Caco-2 (cell line): ENCODE data around the gene KRTAP3-3. TPM values are rescaled to one million over a fixed set of nuclear protein-coding genes. Genes with fewer than 3 reads are reported as not detected.

Experiments
- BruUV-seq: library from RNA; stranded (reverse); fragments of 400-500 nt; replicated peaks from 2 replicates; lab custom pipeline; 2021; lab: Mats Ljungman, UMichigan
- CTCF ChIA-PET: fragments of 300-600 bp; sonication (Branson Sonifier 250); formaldehyde crosslinking; loops from one replicate; lab custom pipeline; 2022; ENCODE audit warnings: antibody characterized with exemption; lab: Charles Lee
- POLR2A ChIA-PET: fragments of 300-600 bp; sonication (Branson Sonifier 250); formaldehyde crosslinking; loops from one replicate; lab custom pipeline; 2022; ENCODE audit warnings: antibody characterized with exemption; lab: Charles Lee
- DNase-seq, 2 experiments: peaks; one replicate each; pipeline versions ENCODE4 v3.0.0 to v3.0.0-alpha.2; 2020 to 2022
- H3K27me3 ChIP-seq: replicated peaks from 2 replicates; pipeline ENCODE4 v1.6.0; 2011; ENCODE audit warnings: low read length; ENCODE audit not compliant: control insufficient read depth, insufficient read depth
- H3K36me3 ChIP-seq: 2 replicates; pipeline ENCODE4 v1.5.1; 2011; ENCODE audit warnings: low read length; ENCODE audit not compliant: control insufficient read depth, insufficient read depth
- H3K4me1 ChIP-seq: fragments of 250-450 bp; sonication (Bioruptor Pico); 2 replicates; pipeline ENCODE4 v1.5.1; 2020; ENCODE audit warnings: mild to moderate bottlenecking
- H3K4me3 ChIP-seq: 2 replicates; pipeline ENCODE4 v1.5.1; 2011; ENCODE audit warnings: low read depth, mild to moderate bottlenecking, control low read depth, low read length
- H3K9me3 ChIP-seq: fragments of 250-450 bp; sonication (Bioruptor Pico); 2 replicates; pipeline ENCODE4 v1.5.1; 2020; ENCODE audit warnings: mild to moderate bottlenecking, moderate library complexity
- H3K27ac Mint-ChIP-seq: one replicate; pipeline ENCODE4 v1.8.0; 2022; ENCODE audit warnings: mixed read lengths; ENCODE audit not compliant: unreplicated experiment
- H3K27me3 Mint-ChIP-seq: one replicate; pipeline ENCODE4 v1.8.0; 2022; ENCODE audit warnings: mixed read lengths; ENCODE audit not compliant: insufficient read depth, unreplicated experiment
- H3K36me3 Mint-ChIP-seq: one replicate; pipeline ENCODE4 v1.8.0; 2022; ENCODE audit warnings: mild to moderate bottlenecking, mixed read lengths; ENCODE audit not compliant: insufficient read depth, unreplicated experiment
- H3K4me1 Mint-ChIP-seq: one replicate; pipeline ENCODE4 v1.8.0; 2022; ENCODE audit warnings: low read depth, mixed read lengths; ENCODE audit not compliant: unreplicated experiment
- H3K4me3 Mint-ChIP-seq: one replicate; pipeline ENCODE4 v1.8.0; 2022; ENCODE audit warnings: mild to moderate bottlenecking, moderate library complexity, mixed read lengths; ENCODE audit not compliant: unreplicated experiment
- H3K9me3 Mint-ChIP-seq: one replicate; pipeline ENCODE4 v1.8.0; 2022; ENCODE audit warnings: mixed read lengths; ENCODE audit not compliant: unreplicated experiment
- intact Hi-C: fragments of 100-400 bp; cut with micrococcal nuclease; formaldehyde crosslinking; loops from one replicate; pipeline ENCODE4 v1.10.0; 2022; ENCODE audit not compliant: unreplicated experiment
- total RNA-seq: library from RNA; stranded (reverse); gene quantifications from 2 replicates; pipeline ENCODE4 v1.2.3, GENCODE V29; 2022
- TF ChIP-seq, protein P1 (sequence below), 2 experiments: fragments of 200-600 bp in 1 of 2; IDR thresholded peaks; 1 replicate in 1 of 2; 2 replicates in 1 of 2; pipeline versions ENCODE4 v1.5.1 to v1.8.0; 2011 to 2022; ENCODE audit warnings: antibody characterized with exemption in 1 of 2, control low read depth in 1 of 2, inconsistent platforms in 1 of 2, low read depth in 1 of 2, low read length in 1 of 2, mild to moderate bottlenecking in 1 of 2, moderate library complexity in 1 of 2; ENCODE audit not compliant: insufficient read depth in 1 of 2, severe bottlenecking in 1 of 2, unreplicated experiment in 1 of 2

Gene KRTAP3-3
- total RNA-seq, 1 experiment from 2014 or later, result not detected

DNA sequence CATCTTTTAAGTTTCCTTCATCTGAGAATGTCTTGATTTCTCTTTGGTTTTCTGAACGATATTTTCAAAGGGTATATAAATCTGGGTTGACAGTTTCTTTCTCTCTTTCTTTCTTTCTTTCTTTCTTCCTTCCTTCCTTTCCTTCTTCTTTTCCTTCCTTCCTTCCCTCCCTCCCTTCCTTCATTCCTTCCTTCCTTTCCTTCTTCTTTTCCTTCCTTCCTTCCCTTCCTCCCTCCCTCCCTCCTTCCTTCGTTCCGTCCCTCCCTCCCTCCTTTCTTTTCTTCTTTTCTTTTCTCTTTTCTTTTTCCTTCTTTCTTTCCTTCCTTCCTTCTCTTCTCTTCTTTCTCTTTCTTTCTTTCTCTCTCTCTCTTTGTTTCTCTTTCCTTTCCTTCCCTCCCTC is 19.6 kb downstream of the KRTAP3-3 start:
- Histone ChIP-seq H3K36me3 (no peaks in the 10 kb centered on the region), H3K4me3 (no peak overlapping the region), H3K27me3 (no peaks in the 10 kb centered on the region), H3K4me1 (no peaks in the 10 kb centered on the region), H3K9me3 (no peaks in the 10 kb centered on the region)
- H3K4me3 Mint-ChIP-seq, result no peak overlapping the region
- no peak overlapping the region for H3K27ac Mint-ChIP-seq
- no peaks in the 10 kb centered on the region for H3K36me3 Mint-ChIP-seq
- peaks cover 6% of the 10 kb centered on the region for H3K4me1 Mint-ChIP-seq
- intact Hi-C loops, result no loop called here
- ChIA-PET POLR2A (no interaction called here), CTCF (no interaction called here)
- TF ChIP-seq, protein P1, sequence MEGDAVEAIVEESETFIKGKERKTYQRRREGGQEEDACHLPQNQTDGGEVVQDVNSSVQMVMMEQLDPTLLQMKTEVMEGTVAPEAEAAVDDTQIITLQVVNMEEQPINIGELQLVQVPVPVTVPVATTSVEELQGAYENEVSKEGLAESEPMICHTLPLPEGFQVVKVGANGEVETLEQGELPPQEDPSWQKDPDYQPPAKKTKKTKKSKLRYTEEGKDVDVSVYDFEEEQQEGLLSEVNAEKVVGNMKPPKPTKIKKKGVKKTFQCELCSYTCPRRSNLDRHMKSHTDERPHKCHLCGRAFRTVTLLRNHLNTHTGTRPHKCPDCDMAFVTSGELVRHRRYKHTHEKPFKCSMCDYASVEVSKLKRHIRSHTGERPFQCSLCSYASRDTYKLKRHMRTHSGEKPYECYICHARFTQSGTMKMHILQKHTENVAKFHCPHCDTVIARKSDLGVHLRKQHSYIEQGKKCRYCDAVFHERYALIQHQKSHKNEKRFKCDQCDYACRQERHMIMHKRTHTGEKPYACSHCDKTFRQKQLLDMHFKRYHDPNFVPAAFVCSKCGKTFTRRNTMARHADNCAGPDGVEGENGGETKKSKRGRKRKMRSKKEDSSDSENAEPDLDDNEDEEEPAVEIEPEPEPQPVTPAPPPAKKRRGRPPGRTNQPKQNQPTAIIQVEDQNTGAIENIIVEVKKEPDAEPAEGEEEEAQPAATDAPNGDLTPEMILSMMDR (IDR thresholded peaks at IDR 0.05; ENCODE audit: insufficient read depth in 1 of 2, low read depth in 1 of 2, low read length in 1 of 2, severe bottlenecking in 1 of 2, unreplicated experiment in 1 of 2), result no peak
- H3K9me3 Mint-ChIP-seq, result peaks cover 7% of the 10 kb centered on the region
- no TSS peak for BruUV-seq
- DNase-seq, result no peak
- H3K27me3 Mint-ChIP-seq, result no peaks in the 10 kb centered on the region

DNA sequence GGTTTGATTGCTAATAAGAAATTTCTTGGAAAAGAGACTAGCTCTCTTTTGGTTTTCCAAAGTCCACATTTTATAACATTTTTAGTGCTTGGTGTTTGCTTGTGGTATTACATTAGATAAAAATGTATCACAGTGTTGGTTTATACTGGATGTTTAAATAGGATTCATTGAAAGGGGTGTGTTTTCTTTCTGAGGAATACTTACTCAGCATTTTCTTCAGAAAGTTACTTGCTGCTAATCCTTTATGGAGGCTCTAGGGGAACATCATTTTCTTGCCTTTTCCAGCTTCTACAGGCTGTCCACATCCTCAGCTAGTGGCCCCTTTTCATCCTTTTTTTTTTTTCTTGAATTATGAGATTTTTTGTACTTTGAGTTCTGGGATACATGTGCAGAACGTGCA is 26.4 kb downstream of the KRTAP3-3 start:
- POLR2A ChIA-PET, result no interaction called here
- Mint-ChIP-seq H3K4me3 (no peak overlapping the region), H3K27ac (no peak overlapping the region), H3K4me1 (peaks cover 2% of the 10 kb centered on the region), H3K36me3 (no peaks in the 10 kb centered on the region), H3K9me3 (peaks cover 14% of the 10 kb centered on the region), H3K27me3 (no peaks in the 10 kb centered on the region)
- peaks cover 10% of the 10 kb centered on the region; the same call in 1 of the 2 replicates for H3K9me3 ChIP-seq
- no TSS peak for BruUV-seq
- DNase-seq, result no peak
- no peak overlapping the region for H3K4me3 ChIP-seq
- H3K36me3 ChIP-seq, result no peaks in the 10 kb centered on the region
- CTCF ChIA-PET, result no interaction called here
- intact Hi-C loops, result no loop called here
- no peaks in the 10 kb centered on the region for H3K4me1 ChIP-seq
- TF ChIP-seq, protein P1 (IDR thresholded peaks at IDR 0.05; ENCODE audit: insufficient read depth in 1 of 2, low read depth in 1 of 2, low read length in 1 of 2, severe bottlenecking in 1 of 2, unreplicated experiment in 1 of 2), result no peak
- H3K27me3 ChIP-seq, result no peaks in the 10 kb centered on the region

DNA sequence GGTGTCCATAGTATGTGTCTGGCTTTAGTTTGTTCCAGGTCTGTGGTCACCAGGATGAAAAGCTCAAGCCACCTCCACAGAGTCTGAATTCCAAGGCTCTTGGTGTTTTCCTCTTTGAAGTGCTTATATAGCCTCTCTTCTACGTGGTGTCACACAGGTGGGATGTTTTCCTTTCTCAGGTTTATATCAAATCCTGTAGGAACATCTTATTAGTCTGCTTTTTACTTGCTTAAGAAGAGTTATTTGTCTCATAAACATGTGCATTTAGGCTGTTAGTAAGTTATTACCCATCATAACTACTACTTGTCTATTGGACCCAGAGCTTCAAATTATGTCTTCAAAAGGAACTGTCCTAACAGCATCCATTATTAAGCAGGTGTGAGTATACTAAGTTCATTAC is 27.1 kb downstream of the KRTAP3-3 start, which contains the start of gene KRT39:
Gene KRT39 (minus strand): TSS at position 101 of the 400 bp plus-strand sequence. CDS start 92 bp downstream, at position 9.
- Mint-ChIP-seq H3K4me3 (no peak within 1 kb of the TSS), H3K27me3 (no peaks in the 10 kb centered on the region), H3K9me3 (peaks cover 20% of the 10 kb centered on the region), H3K27ac (no peak within 1 kb of the TSS), H3K36me3 (no peaks in the 10 kb centered on the region), H3K4me1 (no peaks in the 10 kb centered on the region)
- ChIA-PET POLR2A (no interaction called here), CTCF (no interaction called here)
- intact Hi-C loops, result no loop called here
- BruUV-seq, result no TSS peak
- DNase-seq, result no peak
- H3K4me1 ChIP-seq, result no peaks in the 10 kb centered on the region
- peaks cover 10% of the 10 kb centered on the region; the same call in 1 of the 2 replicates for H3K9me3 ChIP-seq
- H3K4me3 ChIP-seq, result no peak within 1 kb of the TSS
- no peaks in the 10 kb centered on the region for H3K27me3 ChIP-seq
- TF ChIP-seq, protein P1 (IDR thresholded peaks at IDR 0.05; ENCODE audit: insufficient read depth in 1 of 2, low read depth in 1 of 2, low read length in 1 of 2, severe bottlenecking in 1 of 2, unreplicated experiment in 1 of 2), result no peak
- H3K36me3 ChIP-seq, result no peaks in the 10 kb centered on the region
